K562 (cell line): ENCODE data around the gene NFE2. TPM values are rescaled to one million over a fixed set of nuclear protein-coding genes. Genes with fewer than 3 reads are reported as not detected.

Experiments used
- CAMTA2 ChIP-seq: fragments of 250-450 bp; sonication (Bioruptor Pico); conservative IDR thresholded peaks from 2 replicates; pipeline ENCODE4 v1.5.1; 2022
- CBX1 ChIP-seq: sonication (generic); IDR thresholded peaks from 2 replicates; pipeline ENCODE4 v1.6.1; 2016; ENCODE audit warnings: antibody characterized with exemption, low read depth, mild to moderate bottlenecking
- HDAC3 ChIP-seq: fragments of 450-650 bp; IDR thresholded peaks from 2 replicates; pipeline ENCODE4 v1.6.1; 2018; ENCODE audit warnings: borderline replicate concordance, mild to moderate bottlenecking, moderate library complexity; ENCODE audit not compliant: partially characterized antibody
- MYC ChIP-seq, 2 experiments: fragments of 250-450 bp in 1 of 2; sonication (Bioruptor Pico) in 1 of 2; IDR thresholded peaks; 2 replicates each; pipeline versions ENCODE4 v1.5.1 to v1.6.1; 2012 to 2021; ENCODE audit warnings: low read depth in 2 of 2, borderline replicate concordance in 1 of 2, improper control_type of control experiment in 1 of 2, low read length in 1 of 2, mild to moderate bottlenecking in 1 of 2, moderate library complexity in 1 of 2
- NEUROD1 ChIP-seq: fragments of 150-350 bp; IDR thresholded peaks from 2 replicates; pipeline ENCODE4 v1.6.1; 2014; ENCODE audit warnings: borderline replicate concordance, low read length, low read depth; ENCODE audit not compliant: partially characterized antibody
- POLR3A ChIP-seq: IDR thresholded peaks from 2 replicates; pipeline ENCODE4 v1.6.1; 2011; ENCODE audit warnings: borderline replicate concordance, mild to moderate bottlenecking, moderate library complexity; ENCODE audit not compliant: insufficient read length, insufficient read depth; ENCODE audit errors: extremely low read depth
- SRSF1 ChIP-seq: fragments of 200-400 bp; formaldehyde crosslinking; IDR thresholded peaks from 2 replicates; pipeline ENCODE4 v1.6.1; 2017; ENCODE audit warnings: mild to moderate bottlenecking, low read depth, low read length, moderate library complexity
- TGIF2 ChIP-seq: sonication (generic); formaldehyde crosslinking; IDR thresholded peaks from 2 replicates; pipeline ENCODE4 v1.8.1; 2022; ENCODE audit warnings: mild to moderate bottlenecking, missing genetic modification reagents, moderate library complexity
- ZNF431 ChIP-seq: sonication (generic); formaldehyde crosslinking; IDR thresholded peaks from 2 replicates; pipeline ENCODE4 v1.8.0; 2022; ENCODE audit warnings: mild to moderate bottlenecking, missing genetic modification reagents
- ZNF589 ChIP-seq: fragments of 200-800 bp; sonication (Bioruptor generic); IDR thresholded peaks from 2 replicates; pipeline ENCODE4 v1.6.1; 2016; ENCODE audit warnings: low read depth, missing genetic modification characterization, missing compliant biosample characterization
- polyA plus RNA-seq, 8 experiments: library from polyadenylated mRNA; depleted of rRNA in 4 of 8; stranded (reverse) in 5 of 8; unstranded in 3 of 8; fragments of >200 nt; fragmentation: Nextera tagmentation in 2 of 8; fragmentation: Illumina TruSeq in 1 of 8; extraction: Ambion mirVana in 2 of 8; extraction: Trizol in 1 of 8; gene quantifications; 2 replicates each; pipeline versions ENCODE4 v1.2.1 to v1.2.3, GENCODE V29; 2011 to 2014; ENCODE audit warnings: inconsistent platforms in 1 of 8, missing spikeins in 1 of 8
- total RNA-seq, 7 experiments: library from RNA; depleted of rRNA in 6 of 7; stranded (reverse); fragments of >200 nt in 6 of 7; fragmentation: Illumina TruSeq in 2 of 7; extraction: Trizol in 2 of 7; gene quantifications; 2 replicates each; pipeline versions ENCODE4 v1.2.1 to v1.2.3, GENCODE V29; 2011 to 2021; ENCODE audit warnings: low replicate concordance in 1 of 7
- TF ChIP-seq, protein P1 (sequence below): fragments of 200-800 bp; sonication (Bioruptor generic); IDR thresholded peaks from 2 replicates; pipeline ENCODE4 v1.6.1; 2017; ENCODE audit warnings: missing genetic modification characterization, missing compliant biosample characterization
- TF ChIP-seq, protein P2 (sequence below): sonication (generic); formaldehyde crosslinking; IDR thresholded peaks from 2 replicates; pipeline ENCODE4 v1.4.0; 2020; ENCODE audit warnings: mild to moderate bottlenecking, missing genetic modification reagents
- TF ChIP-seq, protein P3 (sequence below): fragments of 250-450 bp; sonication (Bioruptor Pico); IDR thresholded peaks from 2 replicates; pipeline ENCODE4 v1.4.0; 2020; ENCODE audit warnings: mild to moderate bottlenecking, moderate library complexity, borderline replicate concordance
- TF ChIP-seq, protein P4 (sequence below), 2 experiments: fragments of 450-650 bp in 1 of 2; sonication (generic) in 1 of 2; formaldehyde crosslinking in 1 of 2; IDR thresholded peaks in 1 of 2; conservative IDR thresholded peaks in 1 of 2; 2 replicates each; pipeline versions ENCODE4 v1.6.1 to v1.8.1; 2016 to 2023; ENCODE audit warnings: mild to moderate bottlenecking in 2 of 2, moderate library complexity in 2 of 2, inconsistent platforms in 1 of 2, missing genetic modification reagents in 1 of 2
- TF ChIP-seq, protein P5 (sequence below), 3 experiments: fragments of 200-800 bp in 1 of 3; sonication (Bioruptor generic) in 1 of 3; sonication (generic) in 1 of 3; formaldehyde crosslinking in 1 of 3; IDR thresholded peaks; 2 replicates each; pipeline versions ENCODE4 v1.6.1 to v1.8.0; 2016 to 2022; ENCODE audit warnings: mild to moderate bottlenecking in 2 of 3, missing compliant biosample characterization in 2 of 3, missing genetic modification characterization in 2 of 3, missing genetic modification reagents in 1 of 3

Gene NFE2
- total and polyA plus RNA-seq, 9 of the 15 experiments (the other 6 are each of a cell fraction or from before 2014, with no cell fraction given): 12.3 to 282 (median 208) TPM

DNA sequence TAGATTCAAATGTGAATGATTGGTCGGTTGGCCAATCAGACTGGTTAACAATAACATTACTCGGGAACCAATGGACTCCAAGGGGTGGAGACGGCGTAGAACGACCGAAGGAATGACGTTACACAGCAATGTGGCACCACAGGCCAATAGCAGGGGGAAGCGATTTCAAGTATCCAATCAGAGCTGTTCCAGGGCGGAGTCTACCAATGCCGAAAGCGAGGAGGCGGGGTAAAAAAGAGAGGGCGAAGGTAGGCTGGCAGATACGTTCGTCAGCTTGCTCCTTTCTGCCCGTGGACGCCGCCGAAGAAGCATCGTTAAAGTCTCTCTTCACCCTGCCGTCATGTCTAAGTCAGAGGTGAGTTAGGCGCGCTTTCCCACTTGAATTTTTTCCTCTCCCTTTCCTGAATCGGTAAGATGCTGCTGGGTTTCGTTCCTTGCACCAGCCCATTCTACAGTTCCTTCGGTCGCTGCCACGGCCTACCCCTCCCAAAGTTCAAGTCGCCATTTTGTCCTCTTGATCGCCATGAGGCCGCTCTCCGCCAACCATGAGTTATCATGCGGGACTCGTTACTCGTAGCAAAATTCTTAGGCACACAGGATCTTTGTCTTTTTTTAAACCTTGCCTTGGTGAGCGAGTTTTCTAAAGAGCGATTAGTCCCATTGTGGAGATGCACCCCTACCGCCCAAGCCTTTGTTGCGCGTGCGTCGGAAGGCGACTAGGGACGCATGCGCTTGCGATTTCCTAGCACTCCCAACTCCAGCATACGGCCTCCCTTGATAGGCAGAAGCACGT, 20.2 kb downstream of the NFE2 start, which contains the start of gene HNRNPA1 (continued):
- TF ChIP-seq, protein P1, sequence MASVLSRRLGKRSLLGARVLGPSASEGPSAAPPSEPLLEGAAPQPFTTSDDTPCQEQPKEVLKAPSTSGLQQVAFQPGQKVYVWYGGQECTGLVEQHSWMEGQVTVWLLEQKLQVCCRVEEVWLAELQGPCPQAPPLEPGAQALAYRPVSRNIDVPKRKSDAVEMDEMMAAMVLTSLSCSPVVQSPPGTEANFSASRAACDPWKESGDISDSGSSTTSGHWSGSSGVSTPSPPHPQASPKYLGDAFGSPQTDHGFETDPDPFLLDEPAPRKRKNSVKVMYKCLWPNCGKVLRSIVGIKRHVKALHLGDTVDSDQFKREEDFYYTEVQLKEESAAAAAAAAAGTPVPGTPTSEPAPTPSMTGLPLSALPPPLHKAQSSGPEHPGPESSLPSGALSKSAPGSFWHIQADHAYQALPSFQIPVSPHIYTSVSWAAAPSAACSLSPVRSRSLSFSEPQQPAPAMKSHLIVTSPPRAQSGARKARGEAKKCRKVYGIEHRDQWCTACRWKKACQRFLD (CRISPR knock-in tag): no peak; the same call in 1 of the 2 replicates
- TF ChIP-seq, protein P2, sequence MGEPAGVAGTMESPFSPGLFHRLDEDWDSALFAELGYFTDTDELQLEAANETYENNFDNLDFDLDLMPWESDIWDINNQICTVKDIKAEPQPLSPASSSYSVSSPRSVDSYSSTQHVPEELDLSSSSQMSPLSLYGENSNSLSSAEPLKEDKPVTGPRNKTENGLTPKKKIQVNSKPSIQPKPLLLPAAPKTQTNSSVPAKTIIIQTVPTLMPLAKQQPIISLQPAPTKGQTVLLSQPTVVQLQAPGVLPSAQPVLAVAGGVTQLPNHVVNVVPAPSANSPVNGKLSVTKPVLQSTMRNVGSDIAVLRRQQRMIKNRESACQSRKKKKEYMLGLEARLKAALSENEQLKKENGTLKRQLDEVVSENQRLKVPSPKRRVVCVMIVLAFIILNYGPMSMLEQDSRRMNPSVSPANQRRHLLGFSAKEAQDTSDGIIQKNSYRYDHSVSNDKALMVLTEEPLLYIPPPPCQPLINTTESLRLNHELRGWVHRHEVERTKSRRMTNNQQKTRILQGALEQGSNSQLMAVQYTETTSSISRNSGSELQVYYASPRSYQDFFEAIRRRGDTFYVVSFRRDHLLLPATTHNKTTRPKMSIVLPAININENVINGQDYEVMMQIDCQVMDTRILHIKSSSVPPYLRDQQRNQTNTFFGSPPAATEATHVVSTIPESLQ: peak; percentile 82
- TF ChIP-seq CBX1 (peak; percentile 27; the same call in 1 of the 2 replicates), ZNF589 (no peak; the same call in 1 of the 2 replicates), POLR3A (no peak), MYC (IDR thresholded peaks at IDR 0.05; ENCODE audit: low read depth, low read length) (peak; percentile 98), MYC (CRISPR knock-in tag; IDR thresholded peaks at IDR 0.05; ENCODE audit: borderline replicate concordance, low read depth) (peak; percentile 98), CAMTA2 (CRISPR knock-in tag) (no peak), SRSF1 (no peak), TGIF2 (CRISPR knock-in tag) (no peak), HDAC3 (no peak), ZNF431 (CRISPR knock-in tag) (no peak), NEUROD1 (peak; percentile 97)
- TF ChIP-seq, protein P3, sequence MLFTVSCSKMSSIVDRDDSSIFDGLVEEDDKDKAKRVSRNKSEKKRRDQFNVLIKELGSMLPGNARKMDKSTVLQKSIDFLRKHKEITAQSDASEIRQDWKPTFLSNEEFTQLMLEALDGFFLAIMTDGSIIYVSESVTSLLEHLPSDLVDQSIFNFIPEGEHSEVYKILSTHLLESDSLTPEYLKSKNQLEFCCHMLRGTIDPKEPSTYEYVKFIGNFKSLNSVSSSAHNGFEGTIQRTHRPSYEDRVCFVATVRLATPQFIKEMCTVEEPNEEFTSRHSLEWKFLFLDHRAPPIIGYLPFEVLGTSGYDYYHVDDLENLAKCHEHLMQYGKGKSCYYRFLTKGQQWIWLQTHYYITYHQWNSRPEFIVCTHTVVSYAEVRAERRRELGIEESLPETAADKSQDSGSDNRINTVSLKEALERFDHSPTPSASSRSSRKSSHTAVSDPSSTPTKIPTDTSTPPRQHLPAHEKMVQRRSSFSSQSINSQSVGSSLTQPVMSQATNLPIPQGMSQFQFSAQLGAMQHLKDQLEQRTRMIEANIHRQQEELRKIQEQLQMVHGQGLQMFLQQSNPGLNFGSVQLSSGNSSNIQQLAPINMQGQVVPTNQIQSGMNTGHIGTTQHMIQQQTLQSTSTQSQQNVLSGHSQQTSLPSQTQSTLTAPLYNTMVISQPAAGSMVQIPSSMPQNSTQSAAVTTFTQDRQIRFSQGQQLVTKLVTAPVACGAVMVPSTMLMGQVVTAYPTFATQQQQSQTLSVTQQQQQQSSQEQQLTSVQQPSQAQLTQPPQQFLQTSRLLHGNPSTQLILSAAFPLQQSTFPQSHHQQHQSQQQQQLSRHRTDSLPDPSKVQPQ (CRISPR knock-in tag): no peak
- TF ChIP-seq, protein P4, sequence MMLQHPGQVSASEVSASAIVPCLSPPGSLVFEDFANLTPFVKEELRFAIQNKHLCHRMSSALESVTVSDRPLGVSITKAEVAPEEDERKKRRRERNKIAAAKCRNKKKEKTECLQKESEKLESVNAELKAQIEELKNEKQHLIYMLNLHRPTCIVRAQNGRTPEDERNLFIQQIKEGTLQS (IDR thresholded peaks at IDR 0.05): peak; percentile 22; the same call in 1 of the 2 replicates
- TF ChIP-seq, protein P4 (CRISPR knock-in tag; conservative IDR thresholded peaks at IDR 0.05): peak; percentile 74; the same call in 1 of the 2 replicates
- TF ChIP-seq, protein P5, sequence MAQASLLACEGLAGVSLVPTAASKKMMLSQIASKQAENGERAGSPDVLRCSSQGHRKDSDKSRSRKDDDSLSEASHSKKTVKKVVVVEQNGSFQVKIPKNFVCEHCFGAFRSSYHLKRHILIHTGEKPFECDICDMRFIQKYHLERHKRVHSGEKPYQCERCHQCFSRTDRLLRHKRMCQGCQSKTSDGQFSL (CRISPR knock-in tag; IDR thresholded peaks at IDR 0.05): peak; percentile 54
- TF ChIP-seq, protein P5 (tag; IDR thresholded peaks at IDR 0.05): no peak; a peak in 1 of 4 replicates
